GM21576 (cell line): ENCODE results near the gene TRIM26.
"Not testable (repeated sequence)": the region's sequence is repeated elsewhere in the genome, so short reads cannot be mapped to it uniquely, and the experiment has no call there.

Source experiments
- ATAC-seq: cut with Tn5 transposase; IDR thresholded peaks from one replicate; pipeline ENCODE4 v1.9.1; 2021; ENCODE audit warnings: mild to moderate bottlenecking, moderate library complexity; ENCODE audit not compliant: unreplicated experiment

The TRIM26 gene

GRCh38 chr6:30212865-30213666 is at the start of gene TRIM26:
TSS of gene TRIM26 (minus strand) at chr6:30213406. CDS start at chr6:30199103, 14,303 bp downstream.
- ATAC-seq, result peak; percentile 82

GRCh38 chr6:30260036-30260504 is 46.9 kb upstream of the TRIM26 start:
- peak; percentile 7 for ATAC-seq

- peak; percentile 90 for ATAC-seq
Observed at GRCh38 chr6:30259140-30260035, 46.2 kb upstream of the TRIM26 start.

GRCh38 chr6:30258204-30258603 is 45.0 kb upstream of the TRIM26 start:
- no peak for ATAC-seq

GRCh38 chr6:30252417-30252816 is 39.2 kb upstream of the TRIM26 start:
- ATAC-seq, result not testable (repeated sequence)

- no peak for ATAC-seq
Observed at GRCh38 chr6:30244560-30244959, 31.4 kb upstream of the TRIM26 start.

GRCh38 chr6:30238178-30238795 is 25.1 kb upstream of the TRIM26 start:
- no peak for ATAC-seq

GRCh38 chr6:30234356-30234755 is 21.1 kb upstream of the TRIM26 start:
- ATAC-seq, result no peak

- ATAC-seq, result no peak
Observed at GRCh38 chr6:30231067-30231466, 17.9 kb upstream of the TRIM26 start.

GRCh38 chr6:30227763-30228487 is 14.7 kb upstream of the TRIM26 start:
- ATAC-seq, result no peak

GRCh38 chr6:30227242-30227722 is 14.1 kb upstream of the TRIM26 start:
- no peak for ATAC-seq

GRCh38 chr6:30223339-30223738 is 10.1 kb upstream of the TRIM26 start:
- no peak for ATAC-seq

GRCh38 chr6:30221956-30222355 is 8.8 kb upstream of the TRIM26 start:
- ATAC-seq, result not testable (repeated sequence)

GRCh38 chr6:30221395-30221794 is 8.2 kb upstream of the TRIM26 start:
- not testable (repeated sequence) for ATAC-seq

GRCh38 chr6:30219244-30219643 is 6.0 kb upstream of the TRIM26 start:
- ATAC-seq, result no peak

- no peak for ATAC-seq
Observed at GRCh38 chr6:30216096-30216495, 2.9 kb upstream of the TRIM26 start.

GRCh38 chr6:30214657-30214982 is 1.4 kb upstream of the TRIM26 start:
- ATAC-seq, result no peak

- peak; percentile 47 for ATAC-seq
Observed at GRCh38 chr6:30213957-30214656, 901 bp upstream of the TRIM26 start.

- ATAC-seq, result no peak
Observed at GRCh38 chr6:30213667-30213956, 406 bp upstream of the TRIM26 start.

- no peak for ATAC-seq
Observed at GRCh38 chr6:30211899-30212298, 1.3 kb downstream of the TRIM26 start.
